Stimulated activated CD8-positive, alpha-beta memory T cell treated with anti-CD3 and anti-CD28 coated beads, Interleukin-15, amount 100 ng/mL, for 48 hours (primary cell): ENCODE results near the gene ASIC3.

Experiments used
- DNase-seq, 2 donors: peaks; one replicate each; pipeline ENCODE4 v3.0.0-alpha.2; 2020; ENCODE audit warnings: low read depth in 2 of 2

The ASIC3 gene

DNA sequence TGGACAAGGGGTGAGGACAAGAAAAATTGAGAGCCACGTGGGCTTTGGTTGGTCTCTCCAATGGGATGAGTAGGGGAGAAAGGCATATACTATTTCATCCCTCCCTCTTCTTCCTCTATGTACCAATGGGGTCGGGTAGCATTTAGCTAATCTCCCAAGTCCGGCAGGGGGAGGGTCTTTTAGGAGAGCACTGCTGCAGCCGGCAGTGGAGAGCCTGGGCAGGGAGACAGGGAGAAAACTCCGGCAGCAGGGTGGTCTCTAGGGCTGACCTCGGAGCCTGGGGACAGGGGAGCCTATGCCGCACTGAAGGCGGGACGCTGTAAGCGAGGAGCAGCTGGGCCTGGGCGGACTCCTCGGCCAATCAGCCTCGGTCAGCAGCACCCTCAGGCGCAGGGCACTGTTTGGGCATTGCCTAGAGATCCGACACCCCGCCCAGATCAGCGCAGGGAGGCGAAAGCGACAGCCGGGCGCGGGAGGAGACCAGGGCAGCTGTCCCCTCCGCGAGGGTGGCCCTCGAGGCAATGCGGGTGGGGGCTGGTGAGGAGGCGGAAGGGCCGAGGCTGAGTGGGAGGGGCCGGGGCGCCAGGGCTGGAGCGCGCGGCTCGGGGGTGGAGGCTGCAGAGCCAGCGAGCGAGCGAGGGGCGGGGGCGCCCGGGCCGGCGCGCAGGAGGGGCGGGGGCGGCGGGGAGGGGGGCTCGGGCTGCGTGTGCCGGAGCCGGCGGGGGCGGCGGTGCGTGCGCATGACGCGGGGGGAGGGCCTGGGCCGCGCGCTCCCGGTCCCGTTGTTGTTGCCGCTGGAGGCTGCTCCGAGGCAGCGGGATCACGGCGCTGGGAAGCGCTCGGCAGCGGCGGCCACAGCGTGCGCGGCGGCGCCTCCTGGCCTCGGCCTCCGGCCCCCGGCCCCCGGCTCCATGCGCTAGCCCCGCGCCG, 37.6 kb downstream of the ASIC3 start, which contains the start of gene AGAP3:
AGAP3 (plus strand) TSS at position 785 of the 930 bp plus-strand sequence. CDS start 267 bp downstream, outside the sequence.
- DNase-seq = no peak

- no peak for DNase-seq
Observed at GRCh38 chr7:151086802-151087244, 38.5 kb downstream of the ASIC3 start.

DNA sequence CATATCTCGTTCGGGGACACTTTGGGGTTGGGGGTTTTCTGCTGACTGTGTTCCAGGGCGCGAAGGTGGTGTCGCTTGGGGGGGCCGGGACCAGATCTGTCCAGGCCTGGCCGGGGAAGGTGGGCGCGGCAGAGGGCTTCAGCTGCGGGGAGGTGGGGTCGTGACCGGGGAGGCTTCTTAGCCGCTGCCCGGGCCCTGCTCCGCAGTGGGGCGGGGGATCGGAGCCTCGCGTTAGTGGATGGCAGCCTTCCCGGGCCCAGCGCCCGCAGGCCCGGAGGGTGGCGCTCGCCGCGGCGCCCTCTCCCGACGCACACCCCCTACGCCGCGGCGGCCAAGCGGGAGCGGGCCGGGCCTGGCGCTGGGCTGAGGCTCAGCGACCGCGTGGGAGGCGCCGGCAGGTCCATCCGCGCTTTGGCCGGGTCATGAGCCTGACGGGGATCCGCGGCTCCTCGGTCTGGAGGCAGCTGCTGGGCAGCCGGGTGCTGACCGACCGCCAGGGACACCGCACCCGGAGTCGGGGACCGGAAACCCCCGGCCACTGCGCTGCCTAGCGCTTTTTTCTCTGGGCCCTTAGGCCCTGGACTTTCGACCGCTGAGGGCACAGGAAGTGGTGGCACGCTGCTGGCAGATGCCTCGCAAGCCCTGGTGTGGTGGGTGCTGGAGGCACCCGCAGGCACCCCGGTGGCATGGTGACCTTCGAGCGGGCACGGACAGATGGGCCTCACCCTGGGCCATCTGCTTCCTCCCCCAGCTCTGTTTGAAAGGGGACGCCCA, 39.1 kb downstream of the ASIC3 start:
- no peak for DNase-seq

DNA sequence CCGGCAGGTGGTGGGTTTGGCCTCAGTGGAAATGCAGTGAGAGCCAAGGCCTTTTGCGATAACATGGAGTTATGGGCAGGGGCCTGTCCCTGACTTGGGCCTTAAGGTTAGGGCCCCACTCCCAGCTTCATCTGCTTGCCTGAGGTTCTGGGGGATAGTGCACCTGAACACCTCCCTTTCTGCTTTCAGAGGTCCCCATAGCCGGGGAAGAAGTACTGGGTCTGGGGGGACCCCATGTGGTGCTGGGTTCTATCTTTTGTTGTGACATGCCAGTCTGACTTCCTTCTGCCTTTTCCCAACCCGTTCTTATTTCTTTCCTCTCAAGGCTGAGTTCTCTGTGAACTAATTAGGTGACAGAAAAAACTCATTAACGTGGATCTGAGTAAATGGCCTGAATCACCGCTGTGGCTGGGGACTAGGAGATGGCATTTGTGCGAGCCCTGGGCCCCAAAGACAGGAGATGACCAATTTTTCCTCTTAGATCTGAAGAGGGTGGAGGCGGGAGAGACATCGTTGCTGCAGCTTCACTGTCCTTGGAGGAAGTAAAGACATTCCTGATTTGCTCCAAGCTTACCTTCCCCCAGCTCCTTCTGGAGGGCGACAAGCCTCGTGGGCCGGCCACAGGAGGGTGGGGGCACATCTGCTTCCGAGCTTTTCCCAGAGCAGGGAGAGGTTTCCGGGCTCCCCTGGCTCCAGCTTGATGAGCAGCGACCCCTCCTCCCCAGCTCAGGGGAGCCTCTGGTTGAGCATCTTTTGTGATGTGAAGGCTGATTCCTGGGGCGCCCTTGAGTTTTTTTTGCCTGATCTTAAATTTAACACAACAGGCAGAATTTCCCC, 39.9 kb downstream of the ASIC3 start:
- DNase-seq = no peak

DNA sequence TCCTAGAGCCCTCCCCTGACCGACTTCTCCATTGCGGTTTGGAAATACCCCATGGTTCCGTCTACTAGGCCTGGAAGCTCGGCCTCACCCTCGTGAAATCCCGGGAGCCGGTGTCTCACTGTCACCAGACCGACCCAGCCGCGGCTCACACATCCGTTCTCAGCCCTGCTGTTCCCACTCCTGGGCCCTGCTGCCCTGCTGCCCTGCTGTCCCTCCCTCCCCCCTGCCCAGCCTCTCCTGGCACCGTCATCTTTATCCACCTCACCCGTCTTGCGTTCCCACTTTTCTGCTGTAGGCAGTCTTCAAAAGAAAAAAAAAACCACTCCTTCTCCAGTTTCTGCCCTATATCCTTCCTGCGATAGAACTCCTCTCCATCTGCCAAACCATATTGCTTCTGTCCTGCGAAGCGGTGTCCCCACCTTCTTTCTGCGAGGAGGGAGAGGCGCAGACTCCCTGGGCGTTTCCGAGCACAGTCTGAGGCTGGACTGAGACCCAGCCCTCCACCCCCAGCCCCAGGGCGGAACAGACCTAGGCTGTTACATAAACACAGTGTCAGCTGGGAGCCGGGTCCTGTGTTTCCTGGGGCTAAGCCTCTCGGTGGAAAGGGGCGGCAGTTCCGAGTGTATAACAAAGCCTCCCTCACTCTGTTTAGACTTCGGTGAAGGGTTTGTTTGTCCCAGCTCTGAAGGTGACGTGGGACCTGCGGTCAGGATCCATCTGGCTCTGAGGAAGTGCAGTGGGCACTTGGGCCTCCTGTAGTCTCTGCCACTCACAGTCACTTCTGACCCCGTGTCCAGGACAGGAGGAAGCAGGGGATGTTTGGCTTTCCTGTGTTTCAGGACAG, 40.7 kb downstream of the ASIC3 start:
- DNase-seq = no peak

- no peak for DNase-seq
Observed at GRCh38 chr7:151089893-151090730, 41.8 kb downstream of the ASIC3 start.

- no peak for DNase-seq
Observed at GRCh38 chr7:151091003-151091402, 42.7 kb downstream of the ASIC3 start.

- DNase-seq = no peak
Observed at GRCh38 chr7:151091431-151091830, 43.1 kb downstream of the ASIC3 start.

DNA sequence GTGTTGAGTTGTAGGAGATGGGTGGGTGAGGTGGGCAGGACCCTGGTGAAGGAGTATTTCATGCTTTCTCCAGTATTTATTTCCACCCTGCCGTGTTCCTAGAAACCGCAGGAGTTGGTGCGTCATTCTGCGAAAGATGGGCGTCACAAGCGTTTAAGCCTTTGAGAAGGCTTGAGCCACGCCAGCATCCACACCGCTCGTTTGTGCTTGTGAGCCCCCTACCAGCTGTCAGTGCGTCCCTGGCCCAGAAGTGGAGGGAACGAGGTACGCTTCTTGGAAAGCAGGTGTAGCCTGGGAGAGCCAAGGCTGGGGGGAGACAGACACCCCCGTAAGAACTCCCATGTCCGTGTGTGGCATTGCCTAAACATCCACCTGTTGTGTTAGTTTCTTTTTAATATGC, 43.7 kb downstream of the ASIC3 start:
- no peak for DNase-seq

DNA sequence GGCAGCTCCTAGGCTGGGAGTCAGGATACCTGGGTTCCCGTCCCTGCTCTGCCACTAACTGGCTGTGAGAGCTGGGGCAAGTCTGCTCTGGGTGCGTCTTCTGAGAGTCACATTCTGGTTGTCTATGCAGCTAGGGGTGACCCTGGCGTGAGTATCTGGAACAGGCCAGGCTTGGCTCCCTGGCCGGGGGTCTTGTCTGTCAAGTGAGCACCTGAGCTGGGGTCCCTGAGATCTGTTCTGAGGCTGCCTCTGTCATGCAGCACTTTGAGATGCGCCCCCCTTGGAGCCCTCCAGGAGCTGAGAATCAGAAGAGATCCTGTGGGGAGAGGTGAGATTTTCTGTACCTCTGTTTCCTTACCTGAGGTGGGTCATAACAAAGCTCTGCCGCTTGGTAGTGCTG, 45.4 kb downstream of the ASIC3 start:
- no peak for DNase-seq

GRCh38 chr7:151094675-151095074, 46.3 kb downstream of the ASIC3 start:
- no peak for DNase-seq

DNA sequence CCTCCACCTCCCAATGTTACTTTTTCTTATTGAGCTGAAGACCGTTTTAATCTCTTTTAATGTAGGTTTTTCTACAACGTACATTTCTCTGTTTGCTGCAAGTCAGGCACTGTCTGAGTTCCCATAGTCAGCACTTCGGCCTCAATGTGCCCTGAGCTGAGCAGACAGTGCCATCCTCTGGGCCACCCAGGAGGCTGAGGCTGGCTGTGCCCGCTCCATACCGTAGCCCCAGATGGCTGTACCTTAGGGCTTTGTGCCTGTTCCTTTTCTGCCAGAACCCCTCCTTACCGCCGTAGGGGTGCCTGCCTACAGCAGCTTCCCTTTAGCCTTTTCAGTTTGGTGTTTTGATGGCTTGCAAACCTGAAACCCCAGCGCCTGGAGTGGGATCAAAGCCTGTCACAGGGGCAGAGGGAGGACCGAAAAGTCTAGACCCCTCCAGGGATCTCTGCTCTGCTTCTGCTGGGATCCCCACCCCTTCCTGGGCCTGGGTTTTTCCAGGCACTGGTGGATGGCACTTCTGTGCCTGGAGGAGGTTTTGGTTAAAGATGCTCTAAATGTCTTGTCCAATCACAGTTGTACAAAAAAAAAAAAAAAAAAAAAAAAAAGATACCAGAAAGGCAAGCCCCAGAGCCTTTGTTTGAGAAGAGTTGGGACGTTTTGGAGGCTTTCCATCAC, 46.9 kb downstream of the ASIC3 start:
- no peak for DNase-seq

GRCh38 chr7:151095828-151096475, 47.6 kb downstream of the ASIC3 start:
- DNase-seq = no peak

DNA sequence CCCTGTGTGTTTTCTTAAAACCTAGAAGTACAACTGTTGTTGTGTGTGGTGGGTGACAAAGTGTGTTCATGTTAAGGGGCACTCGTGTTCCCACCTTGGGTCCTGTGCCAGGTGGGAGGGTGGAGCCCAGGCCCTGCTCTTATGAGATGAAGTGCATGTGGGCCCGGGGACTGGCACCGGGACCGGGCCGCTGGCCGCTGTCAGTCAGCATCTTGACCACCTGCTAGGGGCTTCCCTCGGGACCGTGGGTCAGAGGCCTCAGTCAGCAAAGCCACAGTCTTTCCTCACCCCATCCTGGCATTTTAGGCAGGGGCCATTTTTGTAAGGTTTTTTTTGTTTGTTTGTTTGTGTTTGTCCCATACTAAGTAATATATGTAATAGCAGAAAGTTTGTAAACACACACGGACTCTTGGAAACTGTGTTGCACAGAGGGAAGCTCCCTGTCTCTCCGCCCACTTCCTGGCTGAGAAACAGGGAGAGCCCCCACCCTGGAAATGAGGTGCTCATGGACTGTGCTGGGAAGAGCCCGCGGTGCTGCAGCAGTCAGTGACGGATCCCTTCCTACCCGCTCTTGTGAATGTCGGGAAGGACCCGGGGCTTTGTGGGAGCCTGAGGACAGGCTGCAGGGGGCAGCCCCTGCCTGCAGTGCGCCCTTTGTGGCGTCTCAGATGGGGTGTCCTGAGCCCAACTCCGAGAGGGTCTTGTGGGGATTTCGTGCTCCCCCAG, 51.3 kb downstream of the ASIC3 start:
- DNase-seq = no peak

DNA sequence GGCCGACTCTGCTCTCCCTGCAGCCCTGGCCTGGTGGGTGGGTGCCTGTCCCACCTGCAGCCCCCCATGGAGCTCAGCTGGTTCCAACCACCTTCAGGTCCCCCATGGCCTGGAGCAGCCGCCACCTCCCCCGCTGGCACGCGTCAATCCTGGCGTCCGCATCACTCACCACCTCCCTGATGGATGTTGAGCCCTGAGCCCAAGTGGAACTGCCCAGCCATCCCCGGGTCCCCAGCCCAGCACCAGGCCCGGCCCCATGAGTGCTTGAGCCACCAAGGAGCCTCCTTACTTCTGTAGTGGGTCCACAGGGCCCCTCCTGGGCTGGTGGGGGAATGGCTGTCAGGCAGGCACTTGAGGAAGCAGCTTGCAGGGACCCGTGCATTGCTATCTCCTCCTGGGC, 52.6 kb downstream of the ASIC3 start:
- no peak for DNase-seq

DNA sequence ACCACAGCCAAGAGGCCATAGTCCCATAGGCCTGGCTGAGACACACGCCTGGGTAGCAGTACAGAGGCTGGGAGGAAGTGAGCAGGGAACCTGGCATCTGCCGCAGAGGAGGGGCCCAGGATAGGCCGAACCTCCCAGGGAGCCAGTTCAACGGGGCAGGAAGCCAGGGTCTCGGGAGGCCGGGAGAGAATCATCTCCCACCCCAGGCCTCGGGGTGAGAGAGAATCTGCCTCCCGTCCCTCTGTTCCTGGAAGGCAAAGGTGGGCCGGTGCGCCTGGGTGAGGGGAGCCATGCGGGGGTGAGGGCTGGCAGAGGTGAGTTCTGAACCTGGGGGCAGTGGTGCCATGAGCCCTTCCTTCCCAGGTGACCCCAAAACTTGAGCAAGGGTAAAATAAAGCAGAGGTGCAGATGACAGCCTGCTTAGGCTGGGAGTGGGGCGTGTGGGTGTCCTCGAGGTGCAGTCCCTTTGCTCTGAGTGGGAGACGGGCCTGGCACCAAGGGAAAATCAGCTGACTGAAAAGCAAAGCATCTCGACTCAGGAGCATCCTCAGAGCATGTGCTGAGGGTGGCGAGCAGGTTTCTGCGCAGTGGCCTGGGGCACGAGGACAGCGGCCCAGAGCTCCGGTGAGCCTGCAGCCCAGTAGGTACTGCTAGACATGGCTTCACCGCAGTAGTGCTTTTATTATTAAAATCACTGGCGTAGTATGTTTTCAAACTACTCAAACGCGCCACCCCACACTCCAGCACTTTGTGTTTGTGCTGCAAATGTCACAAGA, 53.5 kb downstream of the ASIC3 start:
- DNase-seq = no peak
